ENCODE measurements around the gene ZNF277.
"Not testable (repeated sequence)": the region's sequence is repeated elsewhere in the genome, so short reads cannot be mapped to it uniquely, and the experiment has no call there.

The ZNF277 gene

DNA sequence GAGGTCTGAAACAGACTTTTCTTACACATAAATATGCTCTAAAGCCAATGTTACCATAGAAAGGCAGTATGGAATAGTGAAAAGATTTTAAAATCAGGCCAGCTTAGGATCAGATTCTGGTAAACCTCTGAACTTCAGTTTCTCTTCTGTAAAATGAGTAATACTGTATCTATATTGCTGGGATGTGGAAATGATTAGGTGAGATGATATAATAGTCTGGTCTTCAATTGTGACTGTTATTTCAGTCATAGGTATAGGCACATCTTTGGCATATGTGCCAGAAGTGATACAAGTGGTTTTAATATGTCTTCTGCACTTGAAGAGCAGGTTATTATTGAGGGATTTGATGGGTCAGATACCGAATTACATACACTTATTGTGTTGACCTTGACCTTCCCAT, 7.2 kb downstream of the ZNF277 start:
- DNase-seq: no peak

DNA sequence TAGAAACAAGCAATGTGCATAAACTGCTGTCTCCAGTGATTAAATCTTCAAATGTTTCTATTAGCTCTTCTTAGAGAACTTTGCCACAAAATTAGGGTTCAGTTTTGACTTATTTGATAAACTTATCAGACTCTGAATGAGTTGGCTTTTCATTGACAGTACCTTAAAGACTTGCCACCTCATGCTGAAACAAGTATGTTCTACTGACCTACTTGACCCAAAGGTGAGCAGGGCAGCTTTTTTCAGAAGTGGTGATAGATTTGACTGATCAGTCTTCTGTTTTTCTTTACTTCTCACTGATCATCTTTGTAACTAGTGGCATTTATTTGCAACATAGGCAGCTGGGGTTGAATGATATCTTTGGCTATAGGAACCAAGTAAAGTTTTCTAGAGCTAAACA, 7.8 kb downstream of the ZNF277 start:
- DNase-seq: no peak

DNA sequence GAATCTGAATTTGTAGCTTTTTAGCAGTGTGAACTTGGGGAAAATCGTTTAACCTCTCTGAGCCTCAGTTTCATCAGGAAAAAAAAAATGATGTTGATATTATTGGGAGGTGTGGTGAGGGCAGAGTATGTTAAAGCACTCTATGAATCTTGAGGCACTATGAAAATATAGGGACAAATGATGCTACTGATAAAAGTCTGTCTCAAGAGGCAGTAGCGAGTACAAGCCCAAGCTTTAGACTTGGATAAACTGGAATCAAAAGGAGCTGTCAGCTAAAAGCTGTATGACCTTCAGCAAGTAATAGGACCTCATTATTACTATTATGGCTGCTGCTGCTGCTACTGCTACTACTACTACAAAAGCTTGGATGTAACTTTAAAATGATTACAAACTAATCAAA, 8.4 kb downstream of the ZNF277 start:
- DNase-seq: no peak

DNA sequence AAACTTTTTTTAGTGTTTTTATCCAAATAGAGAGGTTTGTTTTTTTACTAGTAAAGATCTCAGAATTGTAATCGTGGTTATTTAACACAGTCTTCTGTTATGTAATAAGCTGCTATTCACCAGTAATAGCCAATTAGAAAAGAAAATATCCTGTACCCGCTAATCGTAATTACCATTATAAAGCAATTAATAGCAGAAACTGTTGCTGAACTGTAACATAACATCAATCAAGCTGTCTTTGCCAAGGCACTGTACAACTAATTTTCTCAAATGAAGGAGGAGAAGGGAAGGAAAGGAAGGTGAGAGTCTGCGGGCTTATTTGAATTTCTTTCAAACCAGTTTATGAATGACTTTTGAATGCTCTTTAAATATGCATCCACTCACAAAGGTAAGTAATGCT, 9.3 kb downstream of the ZNF277 start:
- no peak for DNase-seq

DNA sequence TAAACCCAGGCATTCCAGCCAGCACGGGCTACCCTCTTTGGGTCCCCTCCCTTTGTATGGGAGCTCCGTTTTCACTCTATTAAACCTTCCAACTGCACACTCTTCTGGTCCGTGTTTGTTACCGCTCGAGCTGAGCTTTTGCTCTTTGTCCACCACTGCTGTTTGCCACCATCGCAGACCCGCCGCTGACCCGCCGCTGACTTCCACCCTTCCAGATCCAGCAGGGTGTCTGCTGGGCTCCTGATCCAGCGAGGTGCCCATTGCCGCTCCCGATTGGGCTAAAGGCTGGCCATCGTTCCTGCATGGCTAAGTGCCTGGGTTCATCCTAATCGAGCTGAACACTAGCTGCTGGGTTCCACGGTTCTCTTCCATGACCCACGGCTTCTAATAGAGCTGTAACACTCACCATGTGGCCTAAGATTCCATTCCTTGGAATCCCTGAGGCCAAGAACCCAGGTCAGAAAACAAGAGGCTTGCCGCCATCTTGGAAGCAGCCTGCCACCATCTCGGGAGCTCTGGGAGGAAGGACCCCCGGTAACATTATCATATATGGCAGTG, 14.5 kb downstream of the ZNF277 start:
- DNase-seq: no peak

DNA sequence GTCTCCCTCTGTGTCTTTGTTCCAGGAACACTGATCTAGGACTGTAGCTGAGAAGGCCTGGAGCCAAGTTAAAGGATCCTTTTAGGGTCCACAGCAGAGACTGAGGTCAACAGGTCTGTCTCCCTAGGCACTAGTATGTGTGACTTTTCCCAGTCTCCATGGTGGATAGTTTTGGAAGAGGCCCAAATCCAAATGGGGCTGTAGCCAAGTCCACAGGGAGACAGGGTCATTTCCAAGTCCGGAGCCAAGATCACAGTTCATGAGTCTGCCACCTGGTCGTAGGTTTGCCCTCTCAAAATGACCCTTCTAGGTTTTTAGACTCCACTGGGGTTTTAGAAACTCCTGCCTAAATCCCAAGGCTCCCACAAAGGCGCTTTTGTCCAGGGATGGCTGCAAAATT, 16.8 kb downstream of the ZNF277 start:
- DNase-seq: no peak

DNA sequence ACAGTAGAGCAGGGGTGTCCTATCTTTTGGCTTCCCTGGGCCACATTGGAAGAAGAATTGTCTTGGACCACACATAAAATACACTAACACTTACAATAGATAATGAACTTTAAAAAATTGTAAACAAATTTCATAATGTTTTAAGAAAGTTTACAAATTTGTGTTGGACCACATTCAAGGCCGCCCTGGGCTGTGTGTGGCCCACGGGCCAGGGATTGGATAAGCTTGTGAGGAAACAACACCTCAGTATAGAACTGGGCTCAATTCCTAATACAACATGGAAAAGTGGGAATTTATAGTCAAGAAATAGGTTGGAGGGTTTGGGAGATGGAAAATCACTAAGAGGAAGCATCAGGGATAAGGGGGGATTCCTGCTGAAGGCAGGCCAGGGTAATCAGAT, 17.7 kb downstream of the ZNF277 start:
- no peak for DNase-seq

DNA sequence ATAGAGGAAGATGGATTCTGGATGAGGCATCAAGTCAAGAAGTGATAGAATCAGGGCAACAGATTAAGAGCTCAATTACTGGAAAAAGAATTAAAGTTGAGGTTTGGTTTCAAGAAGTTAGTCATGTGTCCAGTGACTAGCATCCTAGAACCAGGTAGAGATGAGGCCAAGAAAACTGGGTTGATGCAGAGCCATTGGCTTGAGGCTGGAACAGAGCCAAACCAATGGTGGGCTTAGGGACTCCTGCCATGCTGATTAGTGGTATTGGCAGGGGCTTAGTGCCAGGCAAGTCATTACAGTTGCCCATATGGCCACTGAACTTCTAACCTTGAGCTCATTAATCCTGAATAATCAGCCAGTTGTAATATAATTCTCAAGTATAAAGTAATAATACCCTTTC, 18.5 kb downstream of the ZNF277 start:
- DNase-seq: no peak

DNA sequence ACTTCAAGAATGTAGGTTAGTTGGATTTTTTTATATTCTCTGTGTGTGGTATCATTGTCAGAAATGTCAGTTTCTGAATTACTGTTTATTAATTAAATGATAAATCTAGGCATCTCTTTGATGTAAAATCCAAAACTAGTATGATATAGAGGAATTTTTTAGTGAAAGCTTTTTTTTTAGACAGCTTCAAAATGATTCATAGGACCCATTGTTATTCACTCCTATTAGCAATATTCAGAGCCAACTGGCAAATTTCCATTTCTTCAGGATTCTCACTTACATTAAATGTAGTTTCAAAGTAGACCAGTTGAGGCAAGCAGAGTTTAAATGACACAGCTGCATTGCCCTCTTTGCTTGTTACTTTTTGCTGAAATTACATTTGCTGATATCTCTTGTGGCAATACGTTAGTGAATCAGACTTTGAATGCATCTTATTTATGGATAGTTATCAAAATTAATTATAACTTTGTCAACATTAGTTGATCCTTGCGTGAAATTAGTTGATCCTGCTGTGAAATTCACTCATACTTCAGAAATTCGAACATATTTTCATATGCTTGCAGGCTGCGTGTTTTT, 20.3 kb downstream of the ZNF277 start:
- no peak for DNase-seq

DNA sequence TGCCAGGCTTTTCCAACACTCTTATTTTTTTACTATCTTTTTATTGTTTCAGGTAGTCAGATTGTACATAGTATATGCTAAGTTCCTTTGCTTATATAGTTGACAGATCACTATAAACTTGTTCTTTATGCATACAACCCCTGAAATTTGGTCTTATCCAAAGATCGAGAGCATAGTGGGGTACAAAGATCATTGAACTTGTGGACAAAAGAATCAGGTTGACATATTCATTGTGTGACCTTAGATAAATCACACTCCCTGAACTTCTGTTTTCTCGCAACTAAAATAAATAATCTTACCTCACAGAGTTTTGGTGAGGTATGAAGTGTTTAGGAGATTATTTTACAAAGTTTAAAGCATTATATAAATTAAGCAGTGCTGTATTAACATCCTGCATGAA, 22.1 kb downstream of the ZNF277 start:
- no peak for DNase-seq

DNA sequence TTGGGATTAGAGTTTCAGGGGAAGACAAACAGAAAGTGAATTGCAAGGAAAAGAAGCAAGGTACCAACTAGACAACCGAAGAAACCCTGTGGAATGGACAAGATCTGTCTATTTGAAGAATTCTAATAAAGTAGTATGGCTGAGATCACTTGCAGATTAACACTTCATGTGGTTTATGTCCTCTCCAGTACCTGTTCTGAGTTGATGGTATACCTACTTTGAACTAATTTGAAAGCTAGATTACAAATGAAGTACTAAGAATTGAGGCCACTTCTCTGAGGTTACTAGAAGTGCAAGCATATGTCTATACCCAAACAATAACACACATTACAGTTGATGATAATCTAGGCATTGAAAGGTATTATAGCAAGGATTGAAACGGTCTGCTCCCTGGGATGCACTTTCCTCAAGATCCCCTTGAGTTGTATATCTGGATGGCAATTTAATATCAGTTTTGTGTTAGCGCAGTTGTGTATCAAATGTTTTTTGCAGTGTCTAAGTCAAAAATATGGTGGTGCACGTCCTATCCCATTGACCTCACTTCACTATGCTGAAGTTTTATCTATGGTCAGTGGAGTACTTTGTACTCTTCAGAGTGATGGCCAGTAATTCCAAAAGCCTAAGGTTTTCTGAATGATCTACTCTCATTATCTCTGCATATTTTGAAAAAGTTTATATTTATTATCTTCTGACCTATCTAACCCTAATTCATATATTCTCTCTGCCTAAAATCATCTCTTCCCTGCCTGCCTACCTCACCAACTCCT, 25.9 kb downstream of the ZNF277 start:
- no peak for DNase-seq

DNA sequence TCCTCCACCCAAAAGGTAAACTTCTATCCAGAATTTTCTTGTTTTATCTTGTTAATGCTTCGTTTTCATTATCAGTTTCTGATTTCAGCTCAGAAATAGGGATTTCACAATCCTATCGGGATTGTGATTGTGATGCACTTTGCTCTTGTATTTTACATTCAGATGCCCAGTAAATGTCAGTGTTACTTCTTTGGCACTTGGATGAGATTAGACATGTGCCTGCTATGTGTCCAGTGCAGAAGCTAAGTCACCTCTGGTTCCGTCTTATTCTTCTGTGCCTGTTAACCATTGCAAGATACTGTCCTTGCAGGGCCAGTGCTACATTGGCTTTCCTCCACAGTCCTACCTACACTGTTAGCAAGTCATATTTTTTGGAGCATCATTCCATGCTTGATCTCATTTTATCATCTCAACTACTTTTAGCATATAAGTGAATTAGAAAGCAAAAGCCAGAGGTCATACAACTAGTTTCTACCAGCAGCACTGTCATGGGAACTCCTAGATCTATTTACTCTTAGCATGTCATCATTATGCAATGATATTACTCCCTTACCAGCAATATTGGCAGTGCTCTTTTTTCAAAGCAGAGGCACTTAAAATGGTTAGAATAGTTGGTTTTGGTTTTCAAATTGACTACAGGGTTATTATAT, 26.7 kb downstream of the ZNF277 start:
- DNase-seq: no peak

DNA sequence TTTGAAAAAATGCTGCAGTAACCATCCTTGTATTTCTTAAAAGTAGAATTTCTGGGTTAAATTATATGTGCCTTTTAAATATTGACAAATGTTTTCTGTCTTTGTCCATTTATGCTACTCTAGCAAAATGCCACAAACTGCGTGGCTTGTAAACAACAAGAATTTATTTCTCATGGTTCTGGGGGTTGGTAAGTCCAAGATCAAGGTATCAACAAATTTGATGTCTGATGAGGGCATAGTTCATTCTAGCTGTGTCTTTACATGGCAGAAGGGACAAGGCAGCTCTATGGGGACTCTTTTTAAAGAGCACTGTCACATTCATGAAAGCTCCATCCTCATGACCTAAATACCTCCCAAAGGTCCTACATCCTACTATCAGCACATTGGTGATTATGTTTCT, 27.7 kb downstream of the ZNF277 start:
- DNase-seq: no peak

DNA sequence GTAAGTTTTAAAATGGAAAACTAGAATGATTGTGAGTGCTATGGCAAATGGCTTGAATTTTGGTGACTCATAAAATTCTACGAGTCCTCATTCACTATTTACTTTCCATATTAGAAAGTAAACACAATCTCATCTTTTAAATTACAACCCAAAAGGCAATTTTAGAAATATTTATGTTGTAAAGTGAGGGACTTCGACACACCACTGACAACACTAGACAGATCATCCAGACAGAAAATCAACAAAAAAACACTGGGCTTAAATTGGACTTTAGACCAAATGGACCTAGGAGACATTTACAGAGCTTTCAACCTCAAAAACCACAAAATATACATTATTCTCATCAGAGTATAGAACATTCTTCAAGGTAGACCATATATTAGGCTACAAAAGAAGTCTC, 30.1 kb downstream of the ZNF277 start:
- no peak for DNase-seq

DNA sequence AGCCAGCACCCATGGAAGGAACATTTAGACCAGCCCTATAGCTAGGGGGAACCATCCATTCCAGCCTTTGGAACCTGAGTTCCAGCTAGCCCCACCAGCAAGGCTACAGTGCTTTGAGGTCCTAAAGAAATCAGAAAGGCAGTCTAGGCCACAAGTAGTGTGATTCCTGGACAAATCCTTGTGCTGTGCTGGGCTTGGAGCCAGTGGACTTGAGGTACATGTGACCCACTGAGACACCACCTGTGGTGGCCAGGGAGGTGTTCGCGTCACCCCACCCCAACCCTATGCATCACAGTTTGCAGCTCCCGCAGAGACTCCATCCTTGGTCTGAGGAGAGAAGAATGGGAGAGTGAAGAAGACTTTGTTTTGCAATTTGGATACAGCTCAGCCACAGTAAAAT, 31.8 kb downstream of the ZNF277 start:
- DNase-seq: no peak

DNA sequence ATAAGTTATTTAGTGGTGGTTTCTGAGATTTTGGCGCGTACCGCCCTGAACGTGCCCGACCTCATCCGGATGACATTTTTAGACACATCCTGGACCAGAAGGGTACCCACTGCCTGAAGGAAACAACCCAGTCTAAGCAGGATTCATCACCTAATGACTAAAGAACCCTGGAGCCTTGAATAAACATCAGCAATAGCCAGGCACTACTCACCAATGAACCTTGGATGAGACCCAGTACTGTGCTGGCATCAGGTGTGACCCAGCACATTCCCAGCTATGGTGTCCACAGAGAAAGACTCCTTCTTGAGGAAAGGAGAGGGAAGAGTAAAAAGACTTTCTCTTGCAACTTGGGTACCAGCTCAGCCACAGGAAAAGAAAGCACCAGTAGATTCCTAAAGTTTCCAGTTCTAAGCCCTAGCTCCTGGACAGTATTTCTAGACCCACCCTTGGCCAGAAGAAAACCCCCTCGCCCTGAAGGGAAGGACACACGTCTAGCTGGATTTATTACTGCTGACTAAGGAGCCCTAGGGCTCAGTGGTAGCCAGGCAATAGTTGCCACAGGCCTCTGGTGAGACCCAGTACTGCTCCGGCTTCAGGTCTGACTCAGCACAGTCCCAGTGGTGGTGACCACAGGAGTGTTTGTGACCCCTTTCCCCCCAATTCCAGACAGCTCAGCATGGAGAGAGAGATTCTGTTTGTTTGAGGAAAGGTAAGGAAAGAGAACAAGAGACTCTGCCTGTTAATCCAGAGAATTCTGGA, 32.5 kb downstream of the ZNF277 start:
- no peak for DNase-seq

DNA sequence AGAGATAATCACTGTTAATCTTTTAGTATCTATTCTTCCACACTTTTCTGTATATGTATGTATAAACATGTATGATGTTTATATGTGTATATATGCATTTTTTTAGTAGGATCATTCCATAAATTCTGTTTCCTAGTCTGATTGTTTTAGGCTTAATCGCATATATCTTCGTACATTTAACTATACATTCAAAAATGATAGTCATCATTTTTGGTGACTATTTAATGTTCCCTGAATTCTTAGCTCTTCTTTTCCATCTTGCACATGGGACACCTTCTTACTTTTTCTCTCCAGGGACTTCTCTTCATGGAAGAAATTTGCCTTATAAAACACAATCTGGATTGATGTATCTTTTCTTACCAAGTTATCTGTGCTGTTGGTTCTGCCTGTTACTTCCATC, 42.1 kb downstream of the ZNF277 start:
- no peak for DNase-seq

DNA sequence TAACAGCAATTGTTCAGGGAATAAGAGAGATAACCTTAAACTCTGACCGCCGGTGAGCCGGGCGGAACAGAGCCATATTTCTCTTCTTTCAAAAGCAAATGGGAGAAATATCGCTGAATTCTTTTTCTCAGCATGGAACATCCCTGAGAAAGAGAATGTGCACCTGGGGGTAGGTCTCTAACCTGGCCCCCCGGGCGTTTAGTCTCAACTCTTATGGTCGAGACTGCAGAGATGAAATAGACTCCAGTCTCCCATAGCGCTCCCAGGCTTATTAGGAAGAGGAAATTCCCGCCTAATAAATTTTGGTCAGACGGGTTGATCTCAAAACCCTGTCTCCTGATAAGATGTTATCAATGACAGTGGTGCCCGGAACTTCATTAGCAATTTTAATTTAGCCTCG, 43.5 kb downstream of the ZNF277 start:
- DNase-seq: not testable (repeated sequence)

DNA sequence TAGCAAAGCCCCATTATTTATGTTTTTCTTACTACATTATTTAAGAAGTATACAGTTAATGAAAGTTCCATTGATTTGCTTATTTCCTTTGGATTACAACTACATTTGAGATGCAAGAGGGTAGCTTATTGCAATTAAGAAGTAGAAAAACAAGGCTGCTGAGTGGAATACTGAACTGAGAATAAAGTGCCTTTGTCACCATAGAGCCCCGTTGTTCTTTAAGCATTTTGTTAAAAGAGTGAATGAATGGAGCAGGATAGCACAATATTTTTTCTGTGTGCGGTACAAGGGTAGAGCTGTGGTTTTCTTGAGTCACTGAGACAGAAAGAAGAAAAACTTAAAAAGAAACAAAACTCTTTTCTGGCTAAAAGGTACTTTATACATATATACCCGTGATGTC, 45.6 kb downstream of the ZNF277 start:
- DNase-seq: no peak

DNA sequence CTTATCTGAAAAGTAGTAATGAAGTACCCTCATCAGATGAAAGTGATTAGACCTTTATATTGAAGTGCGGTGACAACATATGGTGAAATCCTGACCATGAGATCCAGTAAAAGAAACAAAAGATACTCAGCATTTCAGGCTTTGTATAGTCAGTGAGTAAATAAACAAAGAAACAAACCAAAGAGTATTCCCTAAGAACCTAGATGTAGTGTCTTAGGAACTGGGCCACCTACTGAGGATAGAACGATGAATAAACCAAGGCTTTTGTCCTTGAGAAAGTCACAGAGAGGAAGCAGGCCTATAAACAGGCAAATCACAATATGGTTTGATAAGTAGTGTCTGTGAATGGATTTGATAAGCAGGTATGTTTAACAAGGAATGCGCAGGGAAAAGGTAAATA, 46.2 kb downstream of the ZNF277 start:
- no peak for DNase-seq

DNA sequence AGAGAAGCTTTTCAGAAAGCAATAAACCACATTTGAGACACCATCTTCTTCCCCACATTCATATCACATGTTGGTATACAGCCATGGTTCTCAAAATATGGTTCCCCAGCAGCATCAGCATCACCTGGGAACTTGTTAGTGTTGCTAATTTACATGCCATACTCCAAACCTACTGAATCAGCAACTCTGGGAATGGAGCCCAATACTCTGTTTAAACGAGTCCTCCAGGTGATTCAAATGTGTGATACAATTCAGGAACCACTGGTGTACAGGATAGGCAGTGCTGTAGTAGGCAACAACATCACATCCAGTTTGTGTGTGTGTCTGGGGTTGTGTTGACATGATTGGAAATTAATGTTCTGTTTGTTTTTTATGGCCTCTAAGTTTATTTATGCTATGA, 47.7 kb downstream of the ZNF277 start:
- no peak for DNase-seq

DNA sequence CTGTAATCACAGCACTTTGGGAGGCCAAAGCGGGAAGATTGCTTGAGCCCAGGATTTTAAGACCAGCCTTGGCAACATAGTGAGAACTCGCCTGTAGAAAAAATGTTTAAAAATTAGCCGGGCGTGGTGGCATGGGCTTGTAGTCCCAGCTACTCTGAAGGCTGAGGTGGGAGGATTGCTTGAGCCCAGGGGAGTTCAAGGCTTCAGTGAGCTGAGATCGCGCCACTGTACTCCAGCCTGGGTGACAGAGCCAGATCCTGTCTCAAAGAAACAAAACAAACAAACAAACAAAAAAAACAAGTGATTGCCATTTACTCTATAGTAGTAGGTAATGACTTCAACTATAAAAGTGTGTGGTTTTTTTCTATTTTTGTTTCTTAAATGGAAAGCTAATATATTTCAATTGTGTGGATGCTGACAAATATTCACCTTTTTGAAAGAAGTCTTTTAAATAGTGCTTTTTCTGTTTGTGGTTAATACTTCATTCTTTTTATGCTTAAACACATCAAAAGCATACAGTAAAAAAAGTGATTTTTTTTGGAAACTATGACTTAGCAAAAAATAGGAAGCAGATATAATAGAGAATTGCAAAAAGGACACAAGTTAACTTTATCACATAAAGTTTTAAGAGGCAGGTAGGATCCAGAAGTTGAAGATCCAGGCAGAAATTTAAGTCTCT, 48.4 kb downstream of the ZNF277 start:
- DNase-seq: no peak

DNA sequence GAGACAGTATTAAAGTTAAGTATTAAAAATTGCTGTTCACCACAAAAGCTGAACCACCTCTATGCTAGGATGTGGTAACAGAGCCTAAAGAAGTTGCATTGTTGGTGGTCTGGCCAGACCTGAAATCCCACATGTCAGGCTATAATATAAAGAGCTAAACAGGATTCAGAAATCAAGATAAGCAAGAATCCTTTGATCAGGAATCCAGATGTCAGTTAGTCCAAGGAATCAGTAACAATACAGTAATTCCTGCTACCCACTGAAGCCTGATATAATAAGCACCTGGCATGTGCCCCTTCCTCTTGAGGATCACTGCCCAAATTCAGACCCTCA, 48.9 kb downstream of the ZNF277 start:
- DNase-seq: no peak

Data from activated CD8-positive, alpha-beta memory T cell treated with anti-CD3 and anti-CD28 coated beads for 24 hours (primary cell).